HG03159 (cell line): ENCODE data around the gene SHISA3.

Experiments
- ATAC-seq: cut with Tn5 transposase; IDR thresholded peaks from one replicate; pipeline ENCODE4 v1.9.1; 2021; ENCODE audit warnings: mild to moderate bottlenecking, moderate library complexity; ENCODE audit not compliant: unreplicated experiment

The SHISA3 gene

GRCh38 chr4:42391355-42391664 is 6.0 kb upstream of the SHISA3 start:
- no peak for ATAC-seq

DNA sequence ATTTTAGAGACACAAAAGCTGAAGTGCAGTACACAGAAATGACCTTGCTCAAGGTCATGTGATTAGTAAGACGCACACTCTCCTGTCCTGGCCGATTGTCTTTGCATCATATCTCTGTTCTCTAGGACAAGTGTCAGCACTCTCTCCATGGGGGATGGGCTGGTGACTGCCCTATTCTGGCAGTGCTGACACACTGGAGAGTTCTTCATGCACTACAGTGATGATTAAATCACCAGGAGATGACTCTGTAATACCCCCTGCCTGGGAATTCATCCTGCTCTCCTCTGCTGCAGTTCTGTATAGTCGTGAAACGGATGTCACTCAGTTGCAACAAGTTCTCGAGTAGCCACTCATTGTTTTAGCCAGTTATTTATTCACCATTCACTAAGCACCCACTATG is 5.3 kb upstream of the SHISA3 start:
- ATAC-seq, result no peak

DNA sequence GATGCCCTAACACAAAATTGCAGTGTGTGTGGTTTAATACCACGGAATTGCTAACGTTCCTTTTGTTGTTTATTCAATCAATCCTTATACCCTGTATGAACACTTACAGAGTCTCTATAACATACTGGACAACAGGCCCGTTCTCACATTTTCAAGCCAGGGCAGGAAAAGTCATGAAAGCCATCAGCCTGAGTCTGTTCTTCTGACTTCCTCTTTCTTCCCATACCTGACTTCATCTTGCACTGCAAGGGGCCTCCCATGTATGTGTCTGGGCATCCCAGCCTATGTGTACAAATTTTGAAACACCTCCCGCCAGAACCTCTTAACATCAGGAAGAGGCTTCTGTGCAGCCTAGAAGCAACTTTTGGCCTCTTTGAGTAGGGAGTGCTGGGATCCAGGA is 4.9 kb upstream of the SHISA3 start:
- no peak for ATAC-seq

GRCh38 chr4:42395595-42395994 is 1.7 kb upstream of the SHISA3 start:
- no peak for ATAC-seq

- no peak for ATAC-seq
These were observed 932 bp upstream of the SHISA3 start for GRCh38 chr4:42396361-42396751.

- peak; percentile 38 for ATAC-seq
These were observed 415 bp downstream of the SHISA3 start for GRCh38 chr4:42397635-42398170.

DNA sequence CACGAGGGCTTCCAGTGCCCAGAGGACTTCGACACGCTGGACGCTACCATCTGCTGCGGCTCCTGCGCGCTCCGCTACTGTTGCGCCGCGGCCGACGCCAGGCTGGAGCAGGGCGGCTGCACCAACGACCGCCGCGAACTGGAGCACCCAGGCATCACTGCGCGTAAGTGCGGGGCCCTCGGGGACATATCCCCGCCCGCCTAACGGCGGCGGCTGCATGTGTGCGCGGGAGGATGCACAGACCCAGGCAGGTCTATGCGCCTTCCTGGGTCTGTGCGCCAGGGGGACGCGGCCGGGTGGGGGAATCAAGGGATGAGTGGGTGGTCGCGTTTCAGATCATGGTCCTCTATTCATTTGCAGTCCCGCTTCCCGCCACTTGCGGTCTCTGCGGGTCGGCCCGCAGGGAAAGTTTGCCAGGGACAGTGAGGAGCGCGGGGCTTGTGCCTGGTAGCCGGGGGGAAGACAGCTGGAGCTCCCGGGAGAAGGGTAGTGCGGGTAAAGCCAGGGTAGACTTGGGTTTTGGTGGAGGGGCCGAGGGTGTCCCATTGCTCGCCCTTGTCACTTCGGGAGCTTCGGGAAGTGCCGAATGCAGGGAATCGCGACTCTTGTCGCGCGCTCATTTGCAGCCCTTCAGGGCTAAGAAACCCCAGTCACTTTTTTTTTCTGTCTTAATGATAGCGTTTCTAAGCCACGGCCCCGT is 1.0 kb downstream of the SHISA3 start:
- ATAC-seq, result peak; percentile 47

- no peak for ATAC-seq
These were observed 1.6 kb downstream of the SHISA3 start for GRCh38 chr4:42398871-42399331.

- no peak for ATAC-seq
These were observed 2.1 kb downstream of the SHISA3 start for GRCh38 chr4:42399393-42399792.

GRCh38 chr4:42401171-42401570 is 3.9 kb downstream of the SHISA3 start:
- ATAC-seq, result no peak

- ATAC-seq, result no peak
These were observed 6.7 kb downstream of the SHISA3 start for GRCh38 chr4:42404001-42404400.

DNA sequence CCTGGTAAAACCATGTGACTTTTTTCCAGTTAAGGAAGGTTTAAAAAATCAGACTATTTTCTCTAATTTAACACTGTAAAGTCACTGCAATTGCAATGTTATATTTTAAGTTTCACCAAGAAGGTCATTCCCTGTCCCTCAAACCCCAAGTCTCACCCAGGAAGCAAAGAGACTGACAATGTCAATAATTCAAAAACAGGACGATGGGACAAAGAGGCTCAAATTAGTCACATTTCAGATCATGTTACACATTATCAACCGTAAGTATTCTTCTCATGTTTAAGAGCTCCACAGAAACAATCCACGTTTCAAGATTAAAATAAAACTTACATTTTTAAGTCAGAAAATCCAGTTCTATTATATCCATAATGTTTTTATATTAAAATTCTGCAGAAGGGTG is 13.2 kb downstream of the SHISA3 start:
- ATAC-seq, result no peak

DNA sequence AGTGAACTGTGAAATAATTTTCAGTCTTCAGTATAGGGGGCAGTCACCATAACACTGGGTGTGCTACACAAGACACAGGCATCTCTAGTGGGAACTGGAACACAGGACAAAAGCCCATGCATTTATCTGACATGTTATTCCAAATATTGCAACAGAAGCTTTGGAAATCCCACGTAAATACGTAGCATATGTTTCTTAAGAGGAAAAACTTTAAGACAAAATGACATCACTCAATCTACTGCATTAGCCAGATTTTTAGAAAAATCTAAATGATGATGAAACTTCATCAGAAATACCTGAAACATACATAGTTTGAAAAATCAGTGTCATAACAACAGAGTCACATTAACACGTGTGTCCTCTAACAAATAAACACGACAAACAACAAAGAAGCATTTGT is 14.5 kb downstream of the SHISA3 start:
- no peak for ATAC-seq

DNA sequence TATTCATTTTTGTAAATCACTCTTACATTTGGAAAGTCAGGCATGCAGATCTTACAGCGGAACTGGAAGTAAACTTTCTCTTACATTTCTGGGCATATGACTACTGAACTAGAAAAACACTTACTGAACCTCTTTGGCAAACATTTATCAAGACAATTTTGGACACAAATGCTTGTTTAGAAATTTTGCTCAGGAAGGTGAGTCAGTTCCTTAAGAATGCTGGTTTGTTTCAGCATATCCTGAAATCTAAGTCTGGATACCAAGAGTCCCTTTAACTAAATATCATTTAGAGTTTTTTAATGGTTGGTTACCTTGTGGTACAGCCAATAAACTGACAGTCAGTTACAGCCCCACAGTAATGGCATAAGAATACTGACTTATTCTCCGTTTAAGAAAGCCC is 15.0 kb downstream of the SHISA3 start:
- ATAC-seq, result no peak

DNA sequence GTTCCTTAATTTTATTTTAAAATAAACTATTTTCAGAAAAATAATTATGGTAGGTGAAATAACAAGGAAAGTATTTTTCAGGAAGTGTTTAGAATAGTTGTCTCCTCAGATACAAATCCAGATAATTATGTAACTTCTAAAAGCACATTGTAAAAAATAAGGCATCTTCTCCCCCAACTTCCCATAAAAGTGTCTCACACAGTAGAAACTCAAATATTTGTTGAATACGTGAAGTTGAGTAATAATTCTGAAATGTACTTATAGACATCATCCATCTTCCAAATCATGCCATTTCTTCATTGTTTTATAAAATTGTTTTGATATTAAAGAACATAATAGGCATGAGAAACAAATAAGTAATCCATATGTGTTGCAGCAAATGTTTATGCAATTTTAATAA is 18.0 kb downstream of the SHISA3 start:
- ATAC-seq, result no peak

DNA sequence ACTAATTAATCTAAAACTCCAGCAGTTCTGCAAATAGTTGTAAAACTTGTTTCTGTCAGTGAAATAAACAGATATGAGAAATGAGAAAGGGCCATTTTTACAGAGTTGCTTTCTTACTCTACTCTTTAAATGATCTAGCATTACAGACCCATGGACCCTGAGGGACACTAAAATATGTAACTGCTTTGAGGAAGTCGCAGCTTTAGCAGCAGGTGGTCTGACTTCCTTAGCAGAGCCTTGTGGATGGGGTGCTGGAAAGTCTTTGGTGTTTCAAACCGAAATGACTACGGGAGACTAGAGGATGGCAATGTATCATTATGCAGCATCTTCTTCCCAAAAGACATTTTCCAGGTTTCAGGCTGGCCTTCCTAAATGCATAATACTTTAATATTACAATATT is 18.7 kb downstream of the SHISA3 start:
- no peak for ATAC-seq

- ATAC-seq, result no peak
These were observed 20.3 kb downstream of the SHISA3 start for GRCh38 chr4:42417550-42417949.

DNA sequence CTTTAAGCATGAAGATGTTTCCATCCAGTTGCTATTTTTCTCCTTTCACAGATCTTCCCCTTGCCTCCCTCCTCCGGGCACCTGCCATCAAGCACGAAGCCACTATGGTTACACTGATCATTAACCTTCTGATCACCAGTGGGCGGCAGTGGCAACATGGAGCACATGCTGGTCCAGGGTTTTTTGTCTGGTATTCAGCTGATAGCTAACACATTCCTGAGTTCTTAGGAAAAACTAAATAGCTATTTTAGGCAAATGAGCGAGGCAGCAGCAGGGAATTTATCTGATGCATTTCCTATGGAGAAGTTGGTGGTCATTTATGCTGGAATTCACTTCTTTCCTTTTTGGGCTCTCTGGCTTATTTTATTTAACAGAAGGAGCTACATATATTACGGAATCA is 22.9 kb downstream of the SHISA3 start:
- no peak for ATAC-seq

- no peak for ATAC-seq
These were observed 28.1 kb downstream of the SHISA3 start for GRCh38 chr4:42425146-42426065.

DNA sequence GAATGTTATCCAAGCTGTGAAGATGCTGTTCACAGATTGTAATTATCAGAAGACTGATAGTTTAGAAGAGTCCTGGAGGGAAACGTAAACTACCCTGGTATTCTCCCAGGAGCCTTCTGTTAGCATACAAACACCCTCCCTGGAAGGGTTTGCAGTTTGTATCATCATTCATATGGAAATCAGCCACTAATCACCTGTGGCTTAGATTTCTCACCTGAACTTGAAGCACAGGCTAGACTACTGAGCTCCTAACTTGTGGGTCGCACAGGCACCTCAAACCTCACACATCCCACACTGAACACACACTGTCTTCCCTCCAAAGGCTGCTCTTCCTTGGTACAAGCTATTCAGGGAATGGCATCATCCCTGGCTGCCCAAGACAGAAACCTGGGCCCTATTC is 30.7 kb downstream of the SHISA3 start:
- no peak for ATAC-seq

DNA sequence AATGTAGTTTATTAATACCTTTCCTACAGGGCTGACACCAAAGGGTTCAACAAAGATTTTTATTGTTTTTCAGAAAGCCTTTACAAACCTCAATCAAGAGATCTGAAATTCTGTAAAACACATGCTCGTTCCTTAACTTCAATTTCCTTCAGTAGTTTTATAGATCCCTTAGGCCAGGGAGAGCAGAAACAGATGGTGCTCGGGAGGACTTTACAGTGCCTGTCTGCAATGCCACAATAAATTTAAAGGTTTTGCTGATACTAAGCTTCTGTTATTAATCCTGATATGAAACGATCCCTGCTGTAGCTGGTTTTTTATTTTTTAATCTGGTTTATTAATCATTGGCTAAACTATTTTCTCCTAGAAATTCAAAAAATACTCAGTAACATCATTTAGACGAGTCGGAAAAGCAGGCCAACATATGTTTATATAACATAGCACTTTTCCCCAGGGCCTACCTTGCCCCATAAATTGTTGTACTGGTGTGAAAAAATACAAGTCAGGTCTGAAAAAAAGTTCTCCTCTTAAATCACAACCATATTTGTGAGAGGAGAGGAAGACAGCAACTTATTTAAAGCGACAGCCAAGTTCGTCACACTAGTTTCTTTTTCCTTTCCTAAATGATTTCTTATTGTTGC is 39.8 kb downstream of the SHISA3 start:
- ATAC-seq, result no peak

GRCh38 chr4:42440083-42440482 is 42.8 kb downstream of the SHISA3 start:
- ATAC-seq, result no peak
